ENCODE measurements around the gene ADCY6.

Gene ADCY6

DNA sequence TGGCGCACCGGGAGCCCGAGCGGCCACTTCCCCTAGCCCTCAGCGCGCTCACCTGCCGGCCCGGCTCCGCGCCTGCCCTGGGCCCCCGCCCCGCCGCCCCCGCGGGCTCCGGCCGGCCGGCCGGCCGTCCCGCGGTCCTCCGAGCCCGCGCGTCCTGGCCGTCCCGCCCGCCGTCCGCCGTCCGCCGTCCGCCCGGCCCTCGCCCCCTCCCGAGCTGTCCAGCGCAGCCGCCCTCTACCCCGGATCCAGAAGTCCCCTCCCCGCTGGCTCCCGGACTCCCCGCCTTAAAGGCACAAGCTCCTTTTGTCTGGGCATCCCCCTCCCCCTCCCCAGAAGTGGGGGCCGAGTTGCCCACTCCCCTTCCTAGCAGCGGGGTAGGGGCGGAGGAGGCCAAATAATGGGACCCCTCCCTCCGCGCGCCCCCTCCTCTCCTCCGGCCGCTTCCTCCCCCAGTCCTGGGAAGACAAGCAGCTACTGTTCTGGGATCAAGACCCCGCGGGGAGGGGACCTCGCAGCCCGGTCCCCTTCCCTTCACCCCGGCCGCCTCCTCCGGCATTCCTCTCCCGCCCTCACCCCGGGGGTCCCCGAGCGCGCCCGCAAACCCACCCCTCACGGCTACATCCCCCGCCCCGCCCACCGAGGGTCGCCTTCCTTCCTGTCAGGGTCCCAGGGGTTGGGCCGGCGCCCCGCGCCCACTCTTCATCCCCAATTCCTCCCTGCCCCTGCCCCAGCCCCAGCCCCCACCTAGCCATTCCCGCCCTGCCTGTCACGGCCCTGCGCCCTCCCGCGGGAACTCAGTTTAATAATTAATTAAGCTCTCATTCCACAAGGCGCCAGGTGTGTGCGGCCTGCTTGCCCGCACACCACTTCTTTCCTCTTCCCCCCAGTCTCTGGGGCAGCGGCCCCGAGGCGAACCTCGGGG, at the start of gene ADCY6:
ADCY6 (minus strand) TSS at position 236 of the 922 bp plus-strand sequence. CDS start 5,655 bp downstream, outside the sequence.
- DNase-seq, result no peak

DNA sequence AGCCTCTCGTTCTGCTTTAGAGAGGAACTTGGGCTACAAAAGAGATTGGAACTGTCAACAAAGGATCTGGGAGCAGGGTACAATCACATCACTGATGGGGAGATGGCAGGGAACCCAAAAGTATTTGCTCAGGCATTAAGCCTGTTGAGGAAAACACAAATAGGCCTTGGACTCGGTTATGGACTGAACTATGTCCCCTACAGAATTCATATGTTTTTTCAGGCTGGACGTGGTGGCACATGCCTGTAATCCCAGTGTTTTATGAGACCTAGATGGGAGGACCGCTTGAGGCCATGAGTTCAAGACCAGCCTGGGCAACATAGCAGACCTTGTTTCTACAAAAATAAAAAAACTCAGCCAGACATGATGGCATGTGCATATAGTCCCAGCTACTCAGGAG, 49.2 kb upstream of the ADCY6 start:
- DNase-seq, result no peak

DNA sequence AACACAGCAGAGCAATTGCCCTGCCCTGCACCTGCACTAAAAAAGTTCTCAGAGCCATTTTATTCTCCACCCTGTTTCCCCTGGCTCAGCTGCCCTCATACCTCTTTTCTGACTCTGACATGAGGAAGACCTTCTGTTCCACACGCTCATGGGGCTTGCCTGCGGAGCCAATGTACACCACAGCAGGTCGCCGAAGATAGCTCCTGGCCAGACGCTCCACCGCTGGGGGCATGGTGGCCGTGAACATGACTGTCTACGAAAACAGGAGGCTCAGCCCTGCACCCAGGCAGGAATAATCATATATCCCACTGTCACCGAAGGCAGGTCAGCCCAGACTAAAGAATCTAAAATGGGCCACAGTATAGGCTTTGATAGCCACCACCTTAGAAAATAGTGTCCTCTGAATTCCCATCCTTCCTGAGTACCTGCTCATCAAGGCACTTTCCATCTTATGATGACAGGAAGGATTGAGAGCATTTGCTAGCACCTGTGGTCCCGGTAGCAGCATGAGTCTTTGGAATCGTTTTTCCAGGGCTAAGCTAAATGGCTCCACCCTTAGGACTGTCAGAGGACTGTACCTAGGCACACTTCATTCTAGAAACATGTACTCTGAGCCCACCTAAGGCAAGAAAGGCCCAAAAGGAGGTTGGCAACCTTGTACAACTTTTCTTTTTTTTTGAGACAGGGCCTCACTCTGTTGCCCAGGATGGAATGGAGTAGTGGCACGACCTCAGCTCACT, 43.6 kb upstream of the ADCY6 start:
- DNase-seq, result no peak

DNA sequence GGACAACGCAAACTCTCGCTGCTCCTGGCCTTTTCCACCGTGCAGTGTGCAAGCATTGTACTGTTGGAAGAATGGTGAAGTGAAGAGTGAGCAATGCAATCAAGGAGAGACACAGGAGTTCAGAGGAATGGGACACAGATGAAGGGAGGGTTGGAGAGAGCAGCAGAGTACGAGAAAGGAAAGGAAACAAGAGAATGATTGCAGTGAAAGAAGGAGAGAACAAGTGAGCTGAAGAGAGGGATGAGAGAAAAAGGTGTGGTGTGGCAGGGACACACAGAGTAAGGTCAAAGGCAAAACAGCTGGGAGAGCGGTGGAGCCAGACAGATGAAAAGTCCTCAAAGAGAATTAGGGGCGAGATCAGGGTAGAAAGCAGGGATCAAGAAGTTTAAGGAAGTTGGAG, 42.4 kb upstream of the ADCY6 start:
- DNase-seq, result no peak

DNA sequence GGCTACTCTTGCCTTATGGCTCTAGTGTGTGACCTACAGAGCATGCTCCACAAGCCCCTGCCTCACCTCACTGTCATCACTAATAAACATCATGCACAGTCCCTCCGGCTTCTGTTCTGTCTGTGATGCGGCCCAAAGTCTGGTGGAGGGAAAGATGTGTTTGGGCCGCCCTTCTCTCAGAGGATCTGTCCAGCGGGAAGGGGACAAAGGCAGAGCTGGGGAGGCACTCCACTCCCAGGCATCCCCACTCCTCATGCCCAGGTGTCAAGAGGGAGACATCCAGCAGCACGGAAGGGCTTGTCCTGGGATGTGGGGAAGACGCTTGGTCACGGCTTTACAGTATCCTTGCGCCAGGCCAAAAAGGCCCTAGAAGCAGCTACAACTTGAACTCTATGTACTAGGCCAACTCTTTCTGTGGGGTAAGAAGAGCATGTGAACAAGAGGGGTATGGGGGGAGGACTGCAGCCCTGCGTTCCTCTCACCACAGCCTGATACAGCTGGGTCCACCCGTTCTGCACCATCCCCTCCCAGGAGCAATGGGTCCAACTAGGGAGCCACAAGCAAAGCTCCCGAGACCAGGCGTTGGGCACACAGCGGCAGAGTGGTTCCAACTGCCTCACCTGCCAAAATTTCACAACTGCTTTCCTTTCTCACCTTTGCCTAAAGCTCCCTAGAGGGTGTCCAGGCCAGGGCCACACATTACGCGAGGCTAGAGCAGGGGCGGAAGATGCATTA, 40.1 kb upstream of the ADCY6 start:
- no peak for DNase-seq

DNA sequence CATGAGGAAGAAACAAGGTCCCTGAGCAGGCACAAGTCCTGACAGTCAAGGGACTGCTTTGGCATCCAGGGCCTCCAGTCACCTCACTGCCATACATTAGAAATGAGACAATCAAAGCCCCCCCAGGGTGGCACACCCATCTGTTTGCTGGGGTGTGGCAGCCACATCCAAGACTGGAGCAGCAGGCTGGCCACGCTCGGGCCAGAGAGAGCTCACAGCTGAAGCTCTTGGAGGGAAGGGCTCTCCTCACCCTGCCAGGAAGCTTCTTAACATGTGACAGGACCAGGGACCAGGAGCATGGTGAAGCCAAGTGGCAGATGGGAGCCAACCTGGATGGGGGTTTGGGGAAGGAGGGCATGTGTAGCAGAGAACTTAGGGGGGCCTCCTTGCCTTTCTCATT, 39.4 kb upstream of the ADCY6 start:
- no peak for DNase-seq

DNA sequence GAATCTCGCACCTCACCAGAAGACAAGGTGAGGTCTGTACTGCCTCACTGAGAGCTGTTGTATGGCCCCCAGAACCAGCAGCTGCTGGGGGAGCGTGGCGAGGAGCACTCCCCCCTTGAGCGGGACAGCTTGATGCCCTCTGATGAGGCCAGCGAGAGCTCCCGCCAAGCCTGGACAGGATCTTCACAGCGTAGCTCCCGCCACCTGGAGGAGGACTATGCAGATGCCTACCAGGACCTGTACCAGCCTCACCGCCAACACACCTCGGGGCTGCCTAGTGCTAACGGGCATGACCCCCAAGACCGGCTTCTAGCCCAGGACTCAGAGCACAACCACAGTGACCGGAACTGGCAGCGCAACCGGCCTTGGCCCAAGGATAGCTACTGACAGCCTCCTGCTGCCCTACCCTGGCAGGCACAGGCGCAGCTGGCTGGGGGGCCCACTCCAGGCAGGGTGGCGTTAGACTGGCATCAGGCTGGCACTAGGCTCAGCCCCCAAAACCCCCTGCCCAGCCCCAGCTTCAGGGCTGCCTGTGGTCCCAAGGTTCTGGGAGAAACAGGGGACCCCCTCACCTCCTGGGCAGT, 38.7 kb upstream of the ADCY6 start:
- no peak for DNase-seq

DNA sequence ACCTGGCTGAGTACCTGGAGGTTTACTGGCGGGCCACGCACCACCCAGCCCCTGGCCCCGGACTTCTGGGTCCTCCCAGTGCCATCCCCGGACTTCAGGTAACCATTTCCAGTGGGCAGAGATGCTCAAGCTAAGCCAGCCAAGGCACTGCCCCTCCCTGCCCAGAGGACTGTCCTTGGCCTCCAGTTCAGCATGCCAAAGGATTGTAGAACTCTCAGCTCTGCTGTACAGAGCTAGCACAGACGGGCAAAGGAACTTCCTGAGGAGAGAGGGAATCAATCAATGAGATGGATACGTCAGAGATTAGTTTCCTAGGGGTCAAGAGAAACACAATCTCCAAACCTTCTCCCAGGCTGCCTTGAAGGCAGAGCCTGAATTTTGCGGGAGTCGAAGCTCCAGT, 38.1 kb upstream of the ADCY6 start:
- no peak for DNase-seq

DNA sequence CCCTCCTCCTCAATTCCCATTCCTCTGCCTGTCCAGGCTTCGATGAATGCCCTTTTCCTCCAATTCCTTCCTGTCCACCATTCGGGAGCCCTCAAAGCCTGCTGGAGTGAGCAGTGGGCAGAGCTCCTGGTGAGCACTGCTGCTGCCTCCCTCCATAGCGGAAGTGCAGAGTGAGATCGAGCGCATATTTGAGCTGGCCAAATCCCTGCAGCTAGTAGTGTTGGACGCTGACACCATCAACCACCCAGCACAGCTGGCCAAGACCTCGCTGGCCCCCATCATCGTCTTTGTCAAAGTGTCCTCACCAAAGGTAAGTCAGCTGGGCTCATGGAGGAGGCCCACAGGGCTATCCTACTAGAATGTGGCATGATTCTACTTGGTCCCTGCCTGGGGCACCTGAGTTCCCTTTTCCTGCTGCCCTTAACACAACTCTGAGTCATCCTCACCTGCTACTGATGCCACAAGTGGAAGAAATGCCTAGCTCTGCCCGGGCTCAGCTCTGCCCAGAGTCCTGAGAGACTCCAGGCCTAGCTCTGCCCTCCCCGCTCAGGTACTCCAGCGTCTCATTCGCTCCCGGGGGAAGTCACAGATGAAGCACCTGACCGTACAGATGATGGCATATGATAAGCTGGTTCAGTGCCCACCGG, 37.4 kb upstream of the ADCY6 start:
- DNase-seq, result no peak

DNA sequence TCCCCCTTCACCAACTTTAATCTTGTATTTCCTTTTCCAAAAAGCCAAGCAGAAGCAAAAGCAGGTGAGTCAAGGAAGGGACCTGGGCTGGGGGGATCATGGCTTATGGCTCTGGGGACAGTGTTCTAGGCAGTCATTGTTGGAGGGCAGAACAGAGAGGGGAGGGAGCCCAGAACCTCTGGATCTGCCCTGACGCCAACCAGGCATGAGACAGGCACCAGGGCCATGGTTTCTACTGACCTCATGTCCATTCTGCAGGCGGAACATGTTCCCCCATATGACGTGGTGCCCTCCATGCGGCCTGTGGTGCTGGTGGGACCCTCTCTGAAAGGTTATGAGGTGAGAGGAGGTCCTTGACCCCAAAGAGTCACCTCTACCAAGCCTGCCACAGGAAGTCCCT, 36.0 kb upstream of the ADCY6 start:
- DNase-seq, result no peak

DNA sequence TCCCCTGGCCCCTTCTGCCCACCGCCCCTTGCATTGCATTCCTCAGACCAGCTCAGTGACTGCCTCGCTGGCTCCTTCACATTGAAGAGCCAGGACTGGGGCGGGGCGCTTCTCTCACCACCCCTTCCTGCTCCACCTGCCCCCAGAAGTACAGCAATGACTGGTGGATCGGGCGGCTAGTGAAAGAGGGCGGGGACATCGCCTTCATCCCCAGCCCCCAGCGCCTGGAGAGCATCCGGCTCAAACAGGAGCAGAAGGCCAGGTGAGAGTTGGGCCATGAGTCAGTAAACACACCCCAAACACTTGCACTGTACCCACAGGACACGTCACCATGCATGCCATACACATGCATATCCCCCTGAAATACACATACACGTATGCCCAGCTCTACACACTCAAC, 35.2 kb upstream of the ADCY6 start:
- DNase-seq, result peak in 1 of 2 donors; percentile 31

DNA sequence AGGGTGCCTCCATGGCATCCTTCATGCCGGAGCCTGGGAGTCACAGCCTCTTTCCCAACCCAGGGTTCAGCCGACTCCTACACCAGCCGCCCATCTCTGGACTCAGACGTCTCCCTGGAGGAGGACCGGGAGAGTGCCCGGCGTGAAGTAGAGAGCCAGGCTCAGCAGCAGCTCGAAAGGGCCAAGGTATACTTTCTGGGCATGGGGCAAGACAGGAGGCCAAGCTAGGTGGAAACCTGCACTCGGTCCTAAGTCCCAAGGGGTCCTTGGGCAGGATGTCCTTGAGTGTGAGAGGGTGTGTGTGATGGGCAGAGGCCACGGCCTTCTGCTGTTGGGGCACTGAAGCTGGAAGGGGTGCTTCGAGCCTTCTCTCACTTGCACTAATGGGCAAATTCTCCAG, 34.4 kb upstream of the ADCY6 start:
- no peak for DNase-seq

DNA sequence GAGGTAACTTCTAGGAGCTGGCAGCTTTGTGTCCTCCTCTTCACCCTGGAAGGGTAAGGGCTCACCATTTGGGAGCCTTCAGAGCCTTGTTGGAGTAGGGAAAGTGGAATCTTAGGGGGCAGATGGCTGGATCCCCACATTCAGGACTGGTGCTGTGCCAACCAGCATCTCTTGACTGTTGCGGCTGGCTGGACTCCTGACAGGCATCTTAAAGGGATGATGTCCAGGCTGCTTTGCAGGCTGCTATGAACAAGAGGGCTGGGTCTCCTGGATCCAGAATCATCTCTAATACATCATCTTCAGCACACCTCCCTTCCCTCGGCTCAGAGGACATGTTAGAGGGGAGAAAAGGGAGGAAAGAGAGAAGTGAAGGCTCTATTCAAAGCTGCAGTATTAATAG, 33.8 kb upstream of the ADCY6 start:
- DNase-seq, result no peak

DNA sequence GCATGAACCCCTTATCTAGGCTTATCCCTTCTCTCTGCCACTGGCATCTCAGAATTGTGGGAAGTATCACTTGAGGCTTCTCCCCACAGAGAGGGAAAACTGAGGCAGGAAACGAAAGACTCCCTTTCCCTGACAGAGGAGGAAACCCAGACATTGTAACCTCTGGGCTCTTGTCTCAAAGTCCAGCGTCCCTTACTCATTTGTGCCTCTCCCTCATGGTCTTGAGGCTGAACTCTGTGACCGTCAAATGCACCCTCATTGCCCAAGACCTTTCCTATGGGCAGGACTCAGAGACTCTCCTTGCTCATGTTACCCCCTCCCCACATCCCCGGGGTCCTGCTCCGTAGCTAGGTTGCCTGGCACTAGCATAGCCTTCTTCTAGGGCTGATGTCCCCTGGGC, 33.2 kb upstream of the ADCY6 start:
- no peak for DNase-seq

DNA sequence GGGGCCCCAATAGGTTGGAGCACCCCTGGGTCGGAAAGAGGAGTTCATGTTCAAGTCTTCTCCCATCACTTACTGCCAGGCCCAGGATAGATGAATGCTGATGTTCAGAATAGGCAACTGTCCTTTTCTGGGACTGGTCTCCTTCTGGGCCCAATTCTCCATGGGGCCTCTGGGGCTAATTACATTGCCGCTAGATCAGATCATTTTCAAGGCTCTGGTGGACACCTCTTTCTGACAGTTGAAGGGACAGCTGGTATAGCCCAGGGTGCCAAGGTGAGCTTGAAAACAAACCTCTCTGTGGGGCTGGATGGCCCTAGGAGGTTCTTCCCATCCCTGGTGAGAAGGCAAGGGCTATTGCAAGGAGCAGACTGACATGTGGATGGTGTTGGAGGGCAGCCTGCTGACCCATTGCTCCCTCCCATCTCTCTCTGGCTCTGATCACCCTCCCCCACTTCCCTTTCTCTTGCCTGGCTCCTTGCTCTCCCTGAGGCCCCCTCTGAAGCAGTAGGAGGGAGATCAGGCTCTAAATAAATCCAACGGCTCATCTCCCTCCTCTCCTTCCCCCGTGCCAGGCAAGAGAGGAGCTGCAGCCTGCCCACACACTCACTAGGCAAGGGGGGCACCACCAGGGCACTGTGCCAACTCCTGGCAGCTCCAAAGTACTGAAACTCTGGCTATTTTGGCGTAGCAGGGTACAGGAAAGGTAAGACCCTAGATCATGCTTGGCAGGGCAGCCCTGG, 31.3 kb upstream of the ADCY6 start:
- no peak for DNase-seq

DNA sequence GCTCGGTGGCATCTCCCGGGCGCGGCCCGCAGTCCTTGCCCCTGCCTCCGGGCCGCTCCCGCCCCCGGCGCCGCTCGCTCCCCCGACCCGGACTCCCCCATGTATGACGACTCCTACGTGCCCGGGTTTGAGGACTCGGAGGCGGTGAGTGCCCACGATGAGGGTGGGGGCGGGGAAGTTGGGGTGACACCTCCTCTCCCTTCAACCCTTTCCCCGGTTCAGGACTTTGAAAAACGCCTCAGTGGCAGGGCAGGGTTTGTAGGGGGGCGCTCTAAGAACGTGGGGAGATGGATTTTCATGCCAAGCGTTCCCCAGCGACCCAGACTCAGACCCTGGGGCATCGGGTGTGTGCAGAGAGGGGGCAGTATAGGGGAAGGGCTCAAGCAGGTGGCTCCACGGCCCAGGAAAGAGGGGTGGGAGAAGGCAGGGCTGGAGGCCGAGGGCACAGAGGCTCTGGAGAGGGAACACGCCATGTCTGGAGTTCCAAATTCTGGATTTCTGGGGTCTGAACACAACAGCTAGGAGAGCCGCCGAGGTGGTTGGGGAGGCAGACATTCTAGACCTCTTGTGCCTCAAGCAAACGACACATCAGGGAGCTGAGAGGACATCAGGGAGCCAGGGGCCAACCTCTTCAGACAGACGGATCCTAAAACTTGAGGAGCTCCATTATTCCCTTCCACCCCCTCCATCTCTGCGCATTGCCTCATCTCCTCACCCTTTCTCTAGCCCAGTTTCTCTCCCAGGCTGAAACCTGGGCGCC, 30.1 kb upstream of the ADCY6 start:
- peak in 1 of 2 donors; percentile 44 for DNase-seq

DNA sequence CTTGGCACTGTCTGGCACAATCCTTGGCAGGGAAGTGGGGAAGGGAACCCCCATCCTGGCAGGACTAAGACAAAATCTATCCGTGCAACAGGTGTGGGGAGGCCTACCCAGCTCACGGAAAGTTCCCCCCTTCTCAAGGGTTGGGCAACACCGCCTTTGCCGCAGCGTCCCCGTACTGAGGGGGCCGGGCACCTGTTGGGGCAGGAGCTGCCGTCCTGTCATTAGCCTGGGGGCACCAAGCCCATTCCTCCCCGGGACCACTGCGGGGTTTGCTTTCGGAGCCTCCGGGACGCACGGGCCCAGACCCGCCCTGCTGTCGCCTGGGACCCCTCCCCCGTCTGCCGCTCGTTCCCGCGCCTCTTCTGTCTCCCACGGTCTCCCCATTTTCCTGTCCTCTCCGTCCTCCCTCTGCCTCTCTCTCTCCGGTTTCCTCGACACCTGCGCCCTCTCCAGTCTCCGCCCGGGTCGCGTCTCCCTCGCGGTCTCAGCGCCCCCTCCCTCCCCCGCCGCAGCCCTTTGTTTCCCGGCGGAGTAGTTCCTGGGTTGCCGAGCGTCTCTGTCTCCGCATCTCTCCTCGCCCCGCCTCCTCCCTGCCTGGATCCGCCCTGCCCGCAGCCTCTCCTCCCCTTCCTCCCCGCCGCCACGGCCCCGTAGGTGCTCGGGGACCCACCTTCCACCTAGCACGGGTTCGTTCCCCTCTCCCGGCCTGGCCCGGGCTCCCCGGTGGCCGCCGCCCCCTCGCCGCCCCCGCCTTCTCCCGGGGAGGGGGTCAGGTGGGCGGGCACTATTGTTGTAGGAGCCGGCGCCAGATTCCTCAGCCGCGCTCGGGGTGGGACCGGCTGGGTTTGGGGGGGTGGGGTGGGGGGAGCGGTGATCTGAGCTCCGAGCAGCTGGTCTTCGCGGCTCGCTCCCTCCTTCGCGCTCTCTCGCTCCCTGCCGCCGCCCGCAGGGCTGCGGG, 29.3 kb upstream of the ADCY6 start, which contains the start of gene CACNB3:
CACNB3 (plus strand) TSS at position 624 of the 958 bp plus-strand sequence. CDS start 434 bp downstream, outside the sequence.
- peak; percentile 67 to 85 for DNase-seq

DNA sequence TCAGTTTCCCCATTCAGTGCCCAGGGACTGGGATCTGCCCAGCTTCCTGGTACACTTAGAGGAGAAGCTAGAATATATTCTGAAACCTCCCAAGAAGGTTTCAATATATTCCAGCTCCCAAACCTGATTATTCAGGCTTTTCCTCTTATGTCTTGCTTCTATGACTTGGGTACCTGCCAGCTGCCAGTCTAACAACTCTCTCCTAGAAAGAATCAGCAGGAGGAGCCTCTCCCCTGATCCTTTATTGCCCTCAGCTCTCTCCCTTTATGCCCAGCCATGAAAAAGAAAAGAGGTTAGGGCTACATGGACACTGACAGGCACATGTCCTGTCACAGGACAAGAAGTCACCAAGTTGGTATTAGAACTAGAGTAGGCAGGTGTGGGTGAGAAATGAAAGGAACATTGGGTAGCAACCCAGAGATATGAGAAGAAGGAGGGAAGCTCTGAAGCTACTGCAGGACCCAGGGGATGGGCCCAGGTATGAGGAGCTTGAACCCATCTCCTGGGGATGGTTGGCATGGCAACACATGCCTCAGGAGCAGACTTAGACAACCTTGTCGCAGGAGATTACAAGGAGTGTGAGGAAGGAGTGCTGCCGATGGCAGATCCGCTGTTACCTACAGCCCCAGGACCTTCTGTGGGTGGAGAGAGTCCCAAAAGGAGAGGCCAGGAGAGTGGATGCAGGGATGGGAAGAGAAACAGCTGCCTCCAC, 27.4 kb upstream of the ADCY6 start:
- DNase-seq, result no peak

Measured in CD4-positive, alpha-beta T cell treated with Interferon alpha-2 for 1 hour (primary cell).